A549 (cell line): ENCODE measurements around the gene TEX261. TPM values are rescaled to one million over a fixed set of nuclear protein-coding genes. Genes with fewer than 3 reads are reported as not detected.

Experiments
- ATAC-seq, 2 experiments: fragments of 200-7000 bp in 1 of 2; fragments of >200 bp in 1 of 2; cut with Nextera tagmentation in 1 of 2; cut with Tn5 transposase in 1 of 2; 3 replicates each; pipeline versions ENCODE4 v1.8.0 to v1.9.1; 2018 to 2020; ENCODE audit warnings: mild to moderate bottlenecking in 1 of 2, moderate library complexity in 1 of 2
- CTCF ChIA-PET: fragments of 300-600 bp; sonication (Branson Sonifier 250); formaldehyde crosslinking; extraction: SDS; loops from one replicate; lab custom pipeline; 2021; ENCODE audit warnings: antibody characterized with exemption, inconsistent platforms; lab: Yijun Ruan, JAX
- POLR2A ChIA-PET: fragments of 350-600 bp; formaldehyde crosslinking; extraction: SDS; loops from one replicate; lab custom pipeline; 2021; ENCODE audit warnings: antibody characterized with exemption, inconsistent platforms; lab: Yijun Ruan, JAX
- DNase-seq, 2 experiments: peaks; one replicate each; pipeline versions ENCODE4 v3.0.0 to v3.0.0-alpha.2; 2011 to 2016; ENCODE audit warnings: low read depth in 1 of 2, low spot score in 1 of 2
- FAIRE-seq: peaks from 2 replicates; lab custom pipeline; 2011; peaks lifted over from hg19 to GRCh38; lab: Jason Lieb, UNC
- H3K27ac ChIP-seq, 2 experiments: fragments of >200 bp; sonication (Bioruptor Twin); formaldehyde crosslinking; 3 replicates each; pipeline ENCODE4 v1.5.1; 2016 to 2017
- H3K4me1 ChIP-seq: fragments of >200 bp; sonication (Bioruptor Twin); formaldehyde crosslinking; 3 replicates; pipeline ENCODE4 v1.6.1; 2016
- H3K4me2 ChIP-seq: fragments of >200 bp; sonication (Bioruptor Twin); formaldehyde crosslinking; 3 replicates; pipeline ENCODE4 v1.6.1; 2016
- H3K4me3 ChIP-seq: fragments of >200 bp; sonication (Bioruptor Twin); formaldehyde crosslinking; 3 replicates; pipeline ENCODE4 v1.5.1; 2016
- H3K9me3 ChIP-seq: fragments of >200 bp; sonication (Bioruptor Twin); formaldehyde crosslinking; 3 replicates; pipeline ENCODE4 v1.6.1; 2016
- ATOH8 ChIP-seq: fragments of 250-450 bp; sonication (Bioruptor Pico); IDR thresholded peaks from 2 replicates; pipeline ENCODE4 v1.5.0; 2020; ENCODE audit warnings: low read depth, mild to moderate bottlenecking, moderate library complexity
- CBX2 ChIP-seq: fragments of 200-600 bp; sonication (generic); IDR thresholded peaks from 2 replicates; pipeline ENCODE4 v1.6.1; 2016; ENCODE audit warnings: low read depth, mild to moderate bottlenecking, borderline replicate concordance
- CBX8 ChIP-seq: fragments of 200-600 bp; sonication (generic); IDR thresholded peaks from 2 replicates; pipeline ENCODE4 v1.6.1; 2016
- CEBPB ChIP-seq, 2 experiments: fragments of >200 bp in 1 of 2; sonication (Bioruptor Twin) in 1 of 2; formaldehyde crosslinking in 1 of 2; IDR thresholded peaks; 2 replicates each; pipeline ENCODE4 v1.6.1; 2012 to 2016
- EHMT2 ChIP-seq: fragments of 200-600 bp; sonication (generic); IDR thresholded peaks from 2 replicates; pipeline ENCODE4 v1.6.1; 2016; ENCODE audit warnings: antibody characterized with exemption, low read depth, mild to moderate bottlenecking, moderate library complexity
- FOXS1 ChIP-seq: fragments of 250-450 bp; sonication (Bioruptor Pico); IDR thresholded peaks from 2 replicates; pipeline ENCODE4 v1.5.0; 2020; ENCODE audit warnings: mild to moderate bottlenecking, moderate library complexity
- HDAC2 ChIP-seq: fragments of 200-600 bp; sonication (generic); IDR thresholded peaks from 2 replicates; pipeline ENCODE4 v1.6.1; 2016
- HMGXB4 ChIP-seq: fragments of 250-450 bp; sonication (Bioruptor Pico); IDR thresholded peaks from 2 replicates; pipeline ENCODE4 v1.5.0; 2021; ENCODE audit warnings: mild to moderate bottlenecking, moderate library complexity, borderline replicate concordance
- KDM5A ChIP-seq: fragments of 200-600 bp; sonication (generic); IDR thresholded peaks from 2 replicates; pipeline ENCODE4 v1.6.1; 2016; ENCODE audit warnings: antibody characterized with exemption, mild to moderate bottlenecking
- MAX ChIP-seq: IDR thresholded peaks from 2 replicates; pipeline ENCODE4 v1.6.1; 2012
- NFE2L2 ChIP-seq: fragments of 150-350 bp; conservative IDR thresholded peaks from 2 replicates; pipeline ENCODE4 v1.6.1; 2014; ENCODE audit warnings: low read length
- PBX3 ChIP-seq: IDR thresholded peaks from 2 replicates; pipeline ENCODE4 v1.6.1; 2012
- RAD21 ChIP-seq, 2 experiments: fragments of >200 bp in 1 of 2; sonication (Bioruptor Twin) in 1 of 2; formaldehyde crosslinking in 1 of 2; IDR thresholded peaks in 1 of 2; conservative IDR thresholded peaks in 1 of 2; 2 replicates in 1 of 2; 3 replicates in 1 of 2; pipeline ENCODE4 v1.6.1; 2012 to 2018; ENCODE audit warnings: inconsistent platforms in 1 of 2
- ZNF302 ChIP-seq: fragments of 250-450 bp; sonication (Bioruptor Pico); IDR thresholded peaks from 2 replicates; pipeline ENCODE4 v1.9.0; 2021; ENCODE audit warnings: inconsistent platforms, mild to moderate bottlenecking, moderate library complexity
- WGBS: methylation state at CpG from one replicate; pipeline ENCODE4 v1.1.6; 2017; ENCODE audit errors: missing lambda C conversion rate; 5-methylcytosine and 5-hydroxymethylcytosine counted together
- polyA plus RNA-seq, 4 experiments: library from polyadenylated mRNA; depleted of rRNA in 3 of 4; stranded (reverse); fragments of >200 nt; fragmentation: RNase III in 1 of 4; extraction: RNeasy Plus Mini Kit Qiagen cat#74134 plus additional on column Dnase treatment in 1 of 4; gene quantifications; 2 replicates in 3 of 4; 3 replicates in 1 of 4; pipeline ENCODE4 v1.2.3, GENCODE V29; 2011 to 2017
- TF ChIP-seq, protein P1 (sequence below): fragments of 450-650 bp; IDR thresholded peaks from 2 replicates; pipeline ENCODE4 v1.6.1; 2014; ENCODE audit warnings: antibody characterized with exemption
- TF ChIP-seq, protein P2 (sequence below): fragments of >200 bp; sonication (Bioruptor Twin); formaldehyde crosslinking; IDR thresholded peaks from 2 replicates; pipeline ENCODE4 v1.6.1; 2016

Gene TEX261
- polyA plus RNA-seq, 2 of the 4 experiments (the other 2 are of a cell fraction), result 71.3 to 87.1 TPM

DNA sequence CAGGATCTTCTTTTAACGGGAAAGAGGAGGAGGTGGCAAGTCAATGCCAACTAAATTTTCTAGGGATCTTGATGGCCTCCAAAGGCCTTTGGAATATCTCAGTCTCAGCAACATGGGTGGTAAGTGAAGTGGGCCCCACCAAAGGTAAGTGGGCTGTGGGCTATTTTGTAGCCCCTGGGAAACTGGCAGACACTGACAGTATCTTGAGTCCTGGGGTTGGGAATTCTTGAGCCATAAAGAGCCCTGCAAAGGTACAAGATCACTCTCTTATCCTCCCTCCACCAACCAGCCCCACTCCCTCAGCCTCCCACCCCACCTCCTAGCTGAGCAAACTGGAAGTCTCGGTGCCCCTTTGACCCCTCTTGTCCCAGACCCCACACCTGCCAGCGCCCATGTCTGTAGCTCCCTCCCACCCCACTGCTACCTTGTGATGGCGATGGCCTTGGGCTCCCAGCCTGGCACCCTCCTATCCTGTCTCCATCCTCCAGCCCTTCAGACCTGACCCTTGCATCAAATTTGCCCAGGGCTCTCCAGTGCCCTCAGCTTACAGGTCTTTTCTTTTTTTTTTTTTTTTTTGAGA lies 50.5 kb downstream of the TEX261 start:
- no peak overlapping the region for H3K4me3 ChIP-seq
- TF ChIP-seq, protein P1, sequence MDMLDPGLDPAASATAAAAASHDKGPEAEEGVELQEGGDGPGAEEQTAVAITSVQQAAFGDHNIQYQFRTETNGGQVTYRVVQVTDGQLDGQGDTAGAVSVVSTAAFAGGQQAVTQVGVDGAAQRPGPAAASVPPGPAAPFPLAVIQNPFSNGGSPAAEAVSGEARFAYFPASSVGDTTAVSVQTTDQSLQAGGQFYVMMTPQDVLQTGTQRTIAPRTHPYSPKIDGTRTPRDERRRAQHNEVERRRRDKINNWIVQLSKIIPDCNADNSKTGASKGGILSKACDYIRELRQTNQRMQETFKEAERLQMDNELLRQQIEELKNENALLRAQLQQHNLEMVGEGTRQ, result no peak
- no peak for TF ChIP-seq PBX3
- TF ChIP-seq HMGXB4 (CRISPR knock-in tag), result no peak
- no peak for TF ChIP-seq EHMT2
- no peak for TF ChIP-seq MAX
- no peak for TF ChIP-seq CBX2
- no peak for TF ChIP-seq ZNF302 (CRISPR knock-in tag)
- no peak for TF ChIP-seq FOXS1 (CRISPR knock-in tag)
- TF ChIP-seq CEBPB (IDR thresholded peaks at IDR 0.05), result no peak
- TF ChIP-seq CBX8, result no peak
- TF ChIP-seq ATOH8 (CRISPR knock-in tag), result no peak
- TF ChIP-seq, all 56 proteins: peak for 0
- POLR2A ChIA-PET, result no interaction called here
- WGBS, result 83% methylated on average over 4 of the region's 4 CpGs
- H3K4me1 ChIP-seq, result peaks cover 13% of the 10 kb centered on the region; the same call in 2 of the 3 replicates
- H3K27ac ChIP-seq, result no peak overlapping the region
- CTCF ChIA-PET, result interaction anchor here (1.1 to 18.9 kb wide), 9 partner anchors 9 to 155 kb away, joined by 3 to 512 read pairs (median 14); partner anchors contain the start of gene ATP6V1B1
- no peak overlapping the region for H3K4me2 ChIP-seq
- FAIRE-seq, result no peak
- DNase-seq, result no peak
- no peaks in the 10 kb centered on the region for H3K9me3 ChIP-seq
- no peak for ATAC-seq

DNA sequence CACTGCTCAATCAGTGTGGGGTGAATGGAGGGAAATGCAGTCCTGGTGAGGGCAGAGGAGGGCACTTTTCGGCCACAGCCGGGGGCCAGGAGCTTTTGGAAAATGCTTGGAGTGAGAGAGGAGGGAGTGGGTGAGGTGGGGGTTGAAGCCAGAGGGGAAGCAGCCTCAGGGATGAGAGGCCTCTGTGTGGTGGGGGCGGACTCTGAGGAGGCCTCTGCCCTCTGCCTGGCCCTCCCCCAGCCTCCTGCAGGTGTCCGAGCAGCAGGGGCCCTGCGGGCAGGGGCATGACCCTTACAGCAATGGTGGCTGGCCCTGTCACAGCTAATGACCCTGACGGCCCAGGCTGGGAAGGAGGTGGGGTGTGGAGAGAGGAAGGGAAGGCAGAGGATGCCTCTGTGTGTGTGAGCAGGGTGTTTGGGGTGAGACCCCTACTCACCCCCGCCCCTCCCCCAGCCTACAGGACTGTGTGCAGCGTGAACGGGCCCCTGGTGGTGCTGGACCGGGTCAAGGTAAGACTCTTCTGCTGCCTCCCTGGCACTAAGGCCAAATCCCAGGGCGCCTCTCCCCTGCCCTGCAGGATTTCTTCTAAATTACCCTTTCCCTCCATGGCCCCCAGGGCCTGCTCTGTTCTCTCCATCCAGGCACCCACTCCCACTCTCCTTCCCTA lies 51.3 kb downstream of the TEX261 start:
- peaks cover 13% of the 10 kb centered on the region; the same call in 2 of the 3 replicates for H3K4me1 ChIP-seq
- ATAC-seq (no peak), DNase-seq (no peak), FAIRE-seq (no peak)
- CTCF ChIA-PET, result interaction anchor here (1.5 to 18.9 kb wide), 7 partner anchors 10 to 154 kb away, joined by 3 to 512 read pairs (median 14); partner anchors contain the start of gene ATP6V1B1
- POLR2A ChIA-PET, result no interaction called here
- no peak overlapping the region for H3K4me3 ChIP-seq
- TF ChIP-seq, protein P2, sequence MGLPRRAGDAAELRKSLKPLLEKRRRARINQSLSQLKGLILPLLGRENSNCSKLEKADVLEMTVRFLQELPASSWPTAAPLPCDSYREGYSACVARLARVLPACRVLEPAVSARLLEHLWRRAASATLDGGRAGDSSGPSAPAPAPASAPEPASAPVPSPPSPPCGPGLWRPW, result no peak
- TF ChIP-seq RAD21 (conservative IDR thresholded peaks at IDR 0.05 in 1 of 2, IDR thresholded peaks at IDR 0.05 in 1 of 2) (no peak), HDAC2 (no peak), KDM5A (no peak), NFE2L2 (no peak)
- no peak overlapping the region for H3K4me2 ChIP-seq
- WGBS, result 73% methylated on average over 11 of the region's 11 CpGs
- no peak overlapping the region for H3K27ac ChIP-seq
- no peaks in the 10 kb centered on the region for H3K9me3 ChIP-seq
